ENCODE results near the gene SNRNP70. TPM values are rescaled to one million over a fixed set of nuclear protein-coding genes. Genes with fewer than 3 reads are reported as not detected.
A peak's percentile ranks its signal among the peaks of the same experiment; 100 is the strongest.

The SNRNP70 gene
- total and polyA plus RNA-seq, 7 donors = 83.2 to 133 (median 101) TPM

DNA sequence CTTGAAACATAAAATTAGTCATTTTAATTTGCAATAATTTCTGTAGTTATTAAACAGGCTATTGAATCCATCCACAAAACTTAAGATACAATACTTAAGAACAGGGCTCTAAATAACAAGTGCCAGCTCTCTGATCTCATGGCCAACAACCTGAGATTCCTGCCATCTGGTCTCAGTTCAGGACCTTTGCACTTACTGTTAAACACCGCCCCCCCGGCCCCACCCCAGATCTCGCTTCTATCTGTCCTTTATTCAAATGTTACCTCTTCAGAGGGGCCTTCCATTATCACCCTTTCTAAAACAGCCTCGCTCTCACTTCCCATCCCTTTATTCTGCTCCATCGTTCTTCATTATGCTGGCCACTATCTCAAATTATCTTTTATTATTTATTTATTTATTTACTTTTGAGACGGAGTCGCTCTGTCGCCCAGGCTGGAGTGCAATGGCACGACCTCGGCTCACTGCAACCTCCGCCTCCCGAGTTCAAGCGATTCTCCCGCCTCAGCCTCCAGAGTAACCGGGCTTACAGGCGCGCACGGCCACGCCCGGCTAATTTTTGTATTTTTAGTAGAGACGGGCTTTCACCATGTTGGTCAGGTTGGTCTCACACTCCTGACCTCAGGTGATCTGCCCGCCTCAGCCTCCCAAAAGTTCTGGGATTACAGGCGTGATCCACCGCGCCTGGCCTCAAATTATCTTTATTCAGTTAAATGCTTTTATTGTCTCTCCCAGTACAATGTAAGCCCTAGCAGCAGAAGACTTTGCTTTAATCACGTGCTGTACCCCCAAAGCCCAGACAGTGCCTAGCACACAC lies 838 bp upstream of the SNRNP70 start:
- WGBS, 3 donors = 65 to 69% (median 66%) methylated on average over 26 of the region's 26 CpGs
- ATAC-seq (no peak), DNase-seq (no peak)
- TF ChIP-seq, protein P1, sequence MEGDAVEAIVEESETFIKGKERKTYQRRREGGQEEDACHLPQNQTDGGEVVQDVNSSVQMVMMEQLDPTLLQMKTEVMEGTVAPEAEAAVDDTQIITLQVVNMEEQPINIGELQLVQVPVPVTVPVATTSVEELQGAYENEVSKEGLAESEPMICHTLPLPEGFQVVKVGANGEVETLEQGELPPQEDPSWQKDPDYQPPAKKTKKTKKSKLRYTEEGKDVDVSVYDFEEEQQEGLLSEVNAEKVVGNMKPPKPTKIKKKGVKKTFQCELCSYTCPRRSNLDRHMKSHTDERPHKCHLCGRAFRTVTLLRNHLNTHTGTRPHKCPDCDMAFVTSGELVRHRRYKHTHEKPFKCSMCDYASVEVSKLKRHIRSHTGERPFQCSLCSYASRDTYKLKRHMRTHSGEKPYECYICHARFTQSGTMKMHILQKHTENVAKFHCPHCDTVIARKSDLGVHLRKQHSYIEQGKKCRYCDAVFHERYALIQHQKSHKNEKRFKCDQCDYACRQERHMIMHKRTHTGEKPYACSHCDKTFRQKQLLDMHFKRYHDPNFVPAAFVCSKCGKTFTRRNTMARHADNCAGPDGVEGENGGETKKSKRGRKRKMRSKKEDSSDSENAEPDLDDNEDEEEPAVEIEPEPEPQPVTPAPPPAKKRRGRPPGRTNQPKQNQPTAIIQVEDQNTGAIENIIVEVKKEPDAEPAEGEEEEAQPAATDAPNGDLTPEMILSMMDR (IDR thresholded peaks at IDR 0.05) = no peak
- Histone ChIP-seq H3K9me3 (no peaks in the 10 kb centered on the region), H3K27me3 (ENCODE audit: insufficient read depth in 3 of 3, low read length in 2 of 3) (no peaks in the 10 kb centered on the region), H3K4me3 (peak overlapping the region; percentile 100), H3K36me3 (ENCODE audit: insufficient read depth in 1 of 2, low read depth in 1 of 2) (peaks cover 2 to 27% of the 10 kb centered on the region in 2 donors), H3K27ac (peak overlapping the region; percentile 97), H3K4me1 (peaks cover 18% of the 10 kb centered on the region)
- intact Hi-C loops (cut with DNase I) = no loop called here

DNA sequence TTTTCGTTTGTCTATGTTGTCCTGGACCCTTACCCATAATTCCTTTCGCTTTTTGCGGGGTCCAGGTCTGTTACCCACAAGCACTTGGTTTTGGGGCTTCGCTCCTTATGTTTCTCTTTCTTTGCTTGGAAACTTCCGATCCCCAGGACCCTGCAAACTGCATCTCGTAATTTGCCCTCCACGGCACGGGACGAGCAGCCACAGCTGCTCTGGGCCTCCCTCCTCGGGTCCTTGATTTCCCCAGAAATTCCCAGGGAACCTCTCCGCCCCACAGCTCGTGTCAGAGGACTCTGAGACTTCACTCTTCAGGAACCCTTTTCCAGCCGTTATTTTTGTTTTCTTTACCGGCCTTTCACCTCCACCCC lies 599 bp downstream of the SNRNP70 start:
- H3K4me1 ChIP-seq = peaks cover 18% of the 10 kb centered on the region
- ATAC-seq (no peak), DNase-seq (no peak)
- TF ChIP-seq, protein P1 (IDR thresholded peaks at IDR 0.05) = no peak
- peaks cover 2 to 41% of the 10 kb centered on the region in 2 donors for H3K36me3 ChIP-seq (ENCODE audit: insufficient read depth in 1 of 2, low read depth in 1 of 2)
- peak overlapping the region; percentile 100 for H3K4me3 ChIP-seq
- H3K27me3 ChIP-seq (ENCODE audit: insufficient read depth in 3 of 3, low read length in 2 of 3) = no peaks in the 10 kb centered on the region
- intact Hi-C loops (cut with DNase I) = no loop called here
- no peaks in the 10 kb centered on the region for H3K9me3 ChIP-seq
- 0 to 1% (median 1%) methylated on average over 14 of the region's 14 CpGs for WGBS, 3 donors
- peak overlapping the region; percentile 97 for H3K27ac ChIP-seq

DNA sequence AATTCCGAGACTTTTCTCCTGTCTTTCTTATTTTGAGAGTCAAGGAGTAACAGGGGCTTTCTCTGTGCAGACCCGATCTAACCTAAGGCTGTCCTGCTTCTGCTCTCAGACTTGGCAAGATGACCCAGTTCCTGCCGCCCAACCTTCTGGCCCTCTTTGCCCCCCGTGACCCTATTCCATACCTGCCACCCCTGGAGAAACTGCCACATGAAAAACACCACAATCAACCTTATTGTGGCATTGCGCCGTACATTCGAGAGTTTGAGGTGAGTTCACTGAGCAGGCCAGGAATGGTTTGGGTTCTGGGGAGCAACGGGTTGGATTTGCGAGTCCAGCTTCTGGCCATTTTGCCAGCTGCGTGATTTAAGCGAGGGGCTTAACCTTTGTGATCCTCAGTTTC lies 1.0 kb downstream of the SNRNP70 start:
- WGBS, 3 donors = 44 to 48% (median 46%) methylated on average over 11 of the region's 11 CpGs
- peak overlapping the region; percentile 100 for H3K4me3 ChIP-seq
- H3K36me3 ChIP-seq (ENCODE audit: insufficient read depth in 1 of 2, low read depth in 1 of 2) = peaks cover 2 to 45% of the 10 kb centered on the region in 2 donors
- peak overlapping the region; percentile 97 for H3K27ac ChIP-seq
- intact Hi-C loops (cut with DNase I) = no loop called here
- ATAC-seq (no peak), DNase-seq (no peak)
- TF ChIP-seq, protein P1 (IDR thresholded peaks at IDR 0.05) = no peak
- no peaks in the 10 kb centered on the region for H3K27me3 ChIP-seq (ENCODE audit: insufficient read depth in 3 of 3, low read length in 2 of 3)
- H3K9me3 ChIP-seq = no peaks in the 10 kb centered on the region
- H3K4me1 ChIP-seq = peaks cover 18% of the 10 kb centered on the region

DNA sequence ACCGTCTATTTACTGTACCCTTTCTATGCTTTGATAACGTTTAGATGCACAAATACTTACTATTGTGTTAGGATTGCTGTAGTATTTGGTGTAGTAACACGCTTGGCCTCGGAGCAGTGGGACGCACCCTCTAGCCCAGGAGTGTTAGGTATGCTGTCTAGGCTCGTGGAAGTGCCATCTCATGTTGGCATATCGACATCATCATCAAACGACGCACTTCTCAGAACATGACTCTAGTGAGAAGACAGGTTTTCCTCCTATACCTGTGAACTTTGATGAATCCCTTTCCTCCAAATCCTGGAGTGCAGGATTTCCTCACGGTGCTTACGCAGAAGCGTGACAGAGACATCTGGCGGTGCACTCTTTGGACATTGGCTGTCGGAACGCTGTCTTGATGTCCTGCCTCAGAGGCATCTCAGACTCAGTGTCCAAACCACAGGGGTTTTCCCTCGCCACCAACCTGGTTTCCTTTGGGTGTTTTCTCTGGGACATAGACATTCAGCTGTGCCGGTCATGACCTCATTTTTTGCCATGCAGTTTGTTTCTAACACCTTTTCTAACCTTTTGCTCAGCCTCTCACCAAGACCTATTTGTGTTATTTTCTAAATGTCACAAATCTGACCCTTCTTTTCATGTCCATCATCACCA lies 6.3 kb downstream of the SNRNP70 start:
- Histone ChIP-seq H3K36me3 (ENCODE audit: insufficient read depth in 1 of 2, low read depth in 1 of 2) (peaks cover 7 to 89% of the 10 kb centered on the region in 2 donors), H3K4me3 (no peak overlapping the region), H3K27ac (no peak overlapping the region), H3K4me1 (peaks cover 40% of the 10 kb centered on the region), H3K27me3 (ENCODE audit: insufficient read depth in 3 of 3, low read length in 2 of 3) (no peaks in the 10 kb centered on the region), H3K9me3 (no peaks in the 10 kb centered on the region)
- ATAC-seq (no peak), DNase-seq (no peak)
- 87 to 88% (median 87%) methylated on average over 17 of the region's 17 CpGs for WGBS, 3 donors
- intact Hi-C loops (cut with DNase I) = no loop called here
- TF ChIP-seq, protein P1 (IDR thresholded peaks at IDR 0.05) = no peak
